ENCODE measurements around the gene PCDHGA6. TPM values are rescaled to one million over a fixed set of nuclear protein-coding genes. Genes with fewer than 3 reads are reported as not detected.

Gene PCDHGA6
- total and polyA plus RNA-seq, 2 of the 8 experiments (the other 6 are each of a cell fraction or from before 2014, with no cell fraction given), result 1.4 to 2.0 TPM

- ChIA-PET CTCF (ENCODE audit: partially characterized antibody) (interaction anchor here (0.6 to 4.4 kb wide), 42 partner anchors 8 to 279 kb away, joined by 3 to 28 read pairs (median 5); partner anchors contain the start of genes PCDHB10, PCDHB14, PCDHB15 and PCDHB16), POLR2A (ENCODE audit: partially characterized antibody) (interaction anchor here (0.7 kb wide), 1 partner anchor 163 kb away, joined by 3 read pairs; no protein-coding TSS in a partner anchor)
- H4K5ac ChIP-seq (ENCODE audit: insufficient read length, low read depth, low read length), result no peak overlapping the region
- TF ChIP-seq, protein P1, sequence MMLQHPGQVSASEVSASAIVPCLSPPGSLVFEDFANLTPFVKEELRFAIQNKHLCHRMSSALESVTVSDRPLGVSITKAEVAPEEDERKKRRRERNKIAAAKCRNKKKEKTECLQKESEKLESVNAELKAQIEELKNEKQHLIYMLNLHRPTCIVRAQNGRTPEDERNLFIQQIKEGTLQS (IDR thresholded peaks at IDR 0.05; ENCODE audit: insufficient read depth, low read depth, low read length), result no peak
- TF ChIP-seq SAP30 (IDR thresholded peaks at IDR 0.05; ENCODE audit: insufficient read depth, insufficient replicate concordance, low read length) (no peak), JUN (IDR thresholded peaks at IDR 0.05; ENCODE audit: low read depth, low read length) (no peak), TEAD4 (IDR thresholded peaks at IDR 0.05; ENCODE audit: low read depth, low read length) (no peak), POU5F1 (IDR thresholded peaks at IDR 0.05; ENCODE audit: low read depth, low read length) (no peak), POLR2A (IDR thresholded peaks at IDR 0.05; ENCODE audit: control extremely low read depth in 1 of 2, low read depth in 2 of 2, low read length in 2 of 2) (no peak), BCL11A (IDR thresholded peaks at IDR 0.05; ENCODE audit: low read depth in 2 of 2, low read length in 2 of 2) (no peak), SP2 (IDR thresholded peaks at IDR 0.05; ENCODE audit: low read length) (no peak), RAD21 (IDR thresholded peaks at IDR 0.05 in 1 of 2, conservative IDR thresholded peaks at IDR 0.05 in 1 of 2; ENCODE audit: low read depth in 2 of 2, low read length in 2 of 2) (no peak), TBP (IDR thresholded peaks at IDR 0.05; ENCODE audit: low read depth, low read length) (no peak), CHD1 (IDR thresholded peaks at IDR 0.05; ENCODE audit: low read depth, low read length) (no peak), BACH1 (IDR thresholded peaks at IDR 0.05; ENCODE audit: low read length) (no peak), HDAC2 (IDR thresholded peaks at IDR 0.05; ENCODE audit: borderline replicate concordance in 1 of 2, low read depth in 2 of 2, low read length in 2 of 2) (no peak), NRF1 (IDR thresholded peaks at IDR 0.05; ENCODE audit: low read depth, low read length) (no peak)
These were observed 18.1 kb upstream of the PCDHGA6 start for GRCh38 chr5:141355641-141356040.

More at GRCh38 chr5:141355641-141356040, 18.1 kb upstream of the PCDHGA6 start:
- H3K9me3 ChIP-seq (ENCODE audit: insufficient read depth in 2 of 2, low read depth in 1 of 2, low read length in 1 of 2), result peaks cover 34 to 50% of the 10 kb centered on the region in 2 experiments
- no peak overlapping the region for H3K18ac ChIP-seq (ENCODE audit: extremely low read depth, low read length)
- peaks cover 0 to 13% (median 4%) of the 10 kb centered on the region in 4 experiments; a peak in 4 of 8 replicates for H3K36me3 ChIP-seq (ENCODE audit: control insufficient read depth in 2 of 4, insufficient read depth in 4 of 4, low read length in 3 of 4)
- H3K23me2 ChIP-seq (ENCODE audit: low read depth, low read length), result no peaks in the 10 kb centered on the region
- no peak overlapping the region for H2AFZ ChIP-seq (ENCODE audit: low read length)
- H3K14ac ChIP-seq (ENCODE audit: insufficient read length), result no peak overlapping the region
- no peak overlapping the region for H4K91ac ChIP-seq (replicated peaks; ENCODE audit: insufficient read length, low read length)
- no peaks in the 10 kb centered on the region for H3K79me2 ChIP-seq (ENCODE audit: control insufficient read depth in 1 of 2, insufficient read depth in 2 of 2, low read length in 2 of 2)
- 96% methylated on average over 24 of the region's 24 CpGs; no CpG with 5 or more reads in 1 of the 2 experiments for WGBS, 2 experiments (ENCODE audit: extremely low coverage in 1 of 2, insufficient coverage in 1 of 2, insufficient read length in 1 of 2, insufficient replicate concordance in 2 of 2, low coverage in 1 of 2, low lambda C conversion rate in 2 of 2, missing lambda C conversion rate in 1 of 2)
- H2AK5ac ChIP-seq (ENCODE audit: low read depth, low read length), result no peak overlapping the region
- no peak overlapping the region for H3K56ac ChIP-seq (replicated peaks; ENCODE audit: insufficient read length, low read depth, low read length)
- H3K23ac ChIP-seq (ENCODE audit: insufficient read length), result no peak overlapping the region
- no peak overlapping the region for H3K9ac ChIP-seq (replicated peaks in 1 of 4; ENCODE audit: extremely low read depth in 1 of 4, low read depth in 3 of 4, low read length in 3 of 4)
- no peak overlapping the region for H4K8ac ChIP-seq (ENCODE audit: extremely low read depth, insufficient read depth, low read length)
- no peak overlapping the region for H2BK5ac ChIP-seq (ENCODE audit: low read depth, low read length)
- DNase-seq (ENCODE audit: low read depth in 1 of 2, low spot score in 2 of 2), result no peak
- H3K27ac ChIP-seq (ENCODE audit: low read depth, low read length), result no peak overlapping the region
- no peak overlapping the region for H3K4ac ChIP-seq (replicated peaks; ENCODE audit: insufficient read length, low read depth, low read length)
- no peak overlapping the region for H2BK120ac ChIP-seq (replicated peaks; ENCODE audit: low read depth, low read length)
- H3K4me3 ChIP-seq (ENCODE audit: extremely low read depth in 1 of 4, insufficient read depth in 2 of 4, low read depth in 3 of 4, low read length in 4 of 4), result no peak overlapping the region
- no peak overlapping the region for H2BK12ac ChIP-seq (ENCODE audit: low read depth, low read length)
- H2BK20ac ChIP-seq (ENCODE audit: low read length), result no peak overlapping the region
- no peaks in the 10 kb centered on the region for H3K79me1 ChIP-seq (ENCODE audit: low read depth, low read length)
- H3K27me3 ChIP-seq (replicated peaks in 1 of 4; ENCODE audit: control insufficient read depth in 3 of 4, extremely low read depth in 1 of 4, insufficient read depth in 3 of 4, low read length in 3 of 4), result no peaks in the 10 kb centered on the region
- no peak overlapping the region for H2BK15ac ChIP-seq (ENCODE audit: low read length)
- FAIRE-seq, result no peak
- no peak overlapping the region for H3K4me2 ChIP-seq (ENCODE audit: insufficient read depth in 1 of 2, low read depth in 2 of 2, low read length in 2 of 2)
- H3K4me1 ChIP-seq (replicated peaks in 1 of 4; ENCODE audit: control insufficient read depth in 3 of 4, insufficient read depth in 4 of 4, low read length in 3 of 4), result 0 out of 7 replicates have a peak, but pooled peaks cover 0 to 1% (median 0%) of the 10 kb centered on the region in 4 experiments
- H4K20me1 ChIP-seq (replicated peaks in 1 of 2; ENCODE audit: control insufficient read depth in 1 of 2, insufficient read depth in 2 of 2, low read length in 2 of 2), result no peaks in the 10 kb centered on the region

All from H1 (cell line).